Fibroblast of the aortic adventitia (primary cell): Measurements from ENCODE around the gene ECM2. TPM values are rescaled to one million over a fixed set of nuclear protein-coding genes. Genes with fewer than 3 reads are reported as not detected.

Source experiments
- DNase-seq: peaks from one replicate; pipeline ENCODE4 v3.0.0-alpha.2; 2010; ENCODE audit warnings: low read depth
- H3K4me3 ChIP-seq: 2 replicates; pipeline ENCODE4 v1.5.1; 2011; ENCODE audit warnings: low read depth, mild to moderate bottlenecking, control low read depth, low read length, moderate library complexity
- total RNA-seq: library from RNA; depleted of rRNA; stranded (reverse); fragments of >200 nt; gene quantifications from 2 replicates; pipeline ENCODE4 v1.2.3, GENCODE V29; 2012; ENCODE audit warnings: low replicate concordance
- TF ChIP-seq, protein P1 (sequence below): IDR thresholded peaks from 2 replicates; pipeline ENCODE4 v1.5.1; 2011; ENCODE audit warnings: mild to moderate bottlenecking, low read length, control low read depth, inconsistent platforms; ENCODE audit not compliant: insufficient read depth

The ECM2 gene
- total RNA-seq, 1 donor: 23.3 TPM

DNA sequence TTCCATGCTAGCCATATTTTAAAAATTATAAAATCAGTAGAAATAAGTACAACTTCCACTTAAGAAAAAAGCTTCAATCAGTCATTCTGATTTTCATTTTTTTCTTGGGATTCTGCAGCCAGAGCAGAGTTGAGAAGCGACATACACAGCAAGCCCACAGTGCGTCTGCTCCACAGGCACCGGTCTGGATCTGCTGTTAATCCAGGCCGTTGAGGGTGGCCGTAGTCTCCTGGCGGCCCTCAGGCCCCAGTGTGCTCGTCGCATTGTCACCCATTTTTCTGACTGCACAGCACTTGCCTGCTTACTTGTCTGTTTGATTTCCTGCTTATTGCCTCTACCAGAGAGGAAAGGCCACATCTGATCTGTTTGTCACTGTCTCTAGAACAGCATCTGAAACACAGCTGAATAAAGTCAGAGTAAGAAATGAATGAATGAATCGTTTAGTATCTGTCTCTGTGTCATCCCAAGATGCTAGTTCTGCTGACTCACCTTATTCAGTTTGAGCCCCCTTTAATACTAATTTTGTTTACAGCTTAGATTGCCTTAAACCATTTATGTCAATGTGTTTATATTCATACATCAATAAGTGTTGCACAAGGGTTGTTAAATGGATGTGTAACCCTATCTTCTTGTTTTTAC, 41.9 kb downstream of the ECM2 start:
- no peak for DNase-seq
- H3K4me3 ChIP-seq: no peak overlapping the region
- TF ChIP-seq, protein P1, sequence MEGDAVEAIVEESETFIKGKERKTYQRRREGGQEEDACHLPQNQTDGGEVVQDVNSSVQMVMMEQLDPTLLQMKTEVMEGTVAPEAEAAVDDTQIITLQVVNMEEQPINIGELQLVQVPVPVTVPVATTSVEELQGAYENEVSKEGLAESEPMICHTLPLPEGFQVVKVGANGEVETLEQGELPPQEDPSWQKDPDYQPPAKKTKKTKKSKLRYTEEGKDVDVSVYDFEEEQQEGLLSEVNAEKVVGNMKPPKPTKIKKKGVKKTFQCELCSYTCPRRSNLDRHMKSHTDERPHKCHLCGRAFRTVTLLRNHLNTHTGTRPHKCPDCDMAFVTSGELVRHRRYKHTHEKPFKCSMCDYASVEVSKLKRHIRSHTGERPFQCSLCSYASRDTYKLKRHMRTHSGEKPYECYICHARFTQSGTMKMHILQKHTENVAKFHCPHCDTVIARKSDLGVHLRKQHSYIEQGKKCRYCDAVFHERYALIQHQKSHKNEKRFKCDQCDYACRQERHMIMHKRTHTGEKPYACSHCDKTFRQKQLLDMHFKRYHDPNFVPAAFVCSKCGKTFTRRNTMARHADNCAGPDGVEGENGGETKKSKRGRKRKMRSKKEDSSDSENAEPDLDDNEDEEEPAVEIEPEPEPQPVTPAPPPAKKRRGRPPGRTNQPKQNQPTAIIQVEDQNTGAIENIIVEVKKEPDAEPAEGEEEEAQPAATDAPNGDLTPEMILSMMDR: no peak

DNA sequence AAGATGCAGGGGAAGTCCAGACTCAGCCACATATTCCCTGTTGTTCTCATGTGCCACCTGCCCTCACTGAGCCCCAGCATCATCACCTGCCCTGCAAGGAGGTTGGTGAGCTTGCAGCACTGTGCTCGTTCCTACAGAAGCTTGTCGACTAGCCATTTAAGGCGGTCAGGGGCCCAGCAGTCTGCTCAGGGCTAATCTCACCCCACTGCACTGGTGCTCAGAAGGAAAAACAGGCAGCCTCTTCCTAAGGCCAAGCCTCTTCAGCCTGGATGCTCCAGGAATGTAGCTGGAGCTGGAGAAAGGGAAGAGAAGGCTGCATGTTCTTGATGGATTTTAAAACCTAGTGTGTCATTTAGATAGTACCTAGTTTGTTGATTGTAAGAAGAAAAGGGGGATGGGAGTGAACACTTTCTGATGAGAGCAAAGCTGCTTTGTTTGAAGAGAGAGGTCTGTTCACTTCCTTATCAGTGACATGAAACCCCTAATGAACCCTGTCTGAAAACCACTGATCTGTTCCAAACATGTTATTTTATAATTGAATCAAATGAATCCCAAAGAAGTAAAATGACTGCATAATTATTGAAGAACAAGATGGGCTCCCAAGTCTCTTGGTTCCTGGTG, 42.9 kb downstream of the ECM2 start:
- DNase-seq: no peak
- TF ChIP-seq, protein P1: no peak
- no peak overlapping the region for H3K4me3 ChIP-seq

DNA sequence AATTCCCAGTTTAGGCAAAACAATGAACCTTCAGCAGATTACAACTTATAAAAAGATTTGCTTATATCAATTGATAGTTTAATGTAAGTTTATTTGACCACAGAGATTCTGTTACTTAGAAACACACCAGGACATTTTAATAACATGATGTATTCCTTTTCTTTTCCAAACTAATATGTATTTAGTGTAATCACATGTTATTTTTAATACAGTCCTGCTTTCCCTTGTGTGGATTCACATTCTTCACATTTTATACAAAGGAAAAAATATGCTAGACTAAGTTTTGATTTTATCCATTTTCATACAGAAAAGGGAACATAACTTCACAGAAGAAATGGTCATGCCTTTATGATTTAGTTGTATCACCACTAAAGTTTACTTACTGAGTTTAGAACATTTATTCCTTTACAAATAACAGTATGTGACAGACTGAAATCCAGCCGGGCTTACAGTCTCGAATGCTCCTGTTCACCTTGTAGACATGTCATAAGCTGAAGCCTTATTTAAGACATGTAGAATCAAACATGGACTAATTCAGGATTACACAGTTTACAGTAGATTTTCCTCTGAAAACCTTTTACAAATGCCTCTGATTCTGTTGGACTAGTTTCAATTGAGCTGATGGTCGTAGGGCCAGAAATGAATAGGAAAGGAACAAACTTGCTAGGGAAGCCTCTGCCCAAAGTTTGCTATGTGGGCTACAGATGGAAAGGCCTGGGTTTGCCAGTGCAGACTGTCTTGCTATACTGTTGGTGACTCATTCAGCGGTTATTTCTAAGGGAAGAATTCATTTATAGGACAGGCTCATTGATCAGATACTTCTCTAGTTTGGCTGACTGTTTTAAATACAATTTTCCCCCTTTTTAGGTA, 46.9 kb downstream of the ECM2 start:
- TF ChIP-seq, protein P1: no peak
- no peak overlapping the region for H3K4me3 ChIP-seq
- peak; percentile 63 for DNase-seq

DNA sequence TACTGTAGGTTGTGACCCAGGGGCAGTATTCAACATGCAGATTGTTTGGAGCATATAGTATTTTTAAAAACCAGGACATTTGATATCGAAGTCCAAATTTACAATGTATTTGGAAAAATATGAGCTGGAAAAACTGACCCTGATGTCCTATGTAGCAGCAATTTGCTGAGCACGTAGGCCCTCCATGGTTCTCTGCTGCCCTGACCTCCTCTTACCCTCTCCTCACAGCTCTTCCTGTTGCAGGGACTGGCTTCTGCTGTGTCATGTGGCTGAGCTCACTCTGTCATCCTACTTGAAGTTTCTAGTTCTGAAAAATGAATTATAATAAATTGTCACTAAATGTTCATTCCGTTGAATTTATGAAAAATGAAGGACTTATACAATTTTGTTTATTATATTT, 49.4 kb downstream of the ECM2 start:
- no peak overlapping the region for H3K4me3 ChIP-seq
- TF ChIP-seq, protein P1: no peak

DNA sequence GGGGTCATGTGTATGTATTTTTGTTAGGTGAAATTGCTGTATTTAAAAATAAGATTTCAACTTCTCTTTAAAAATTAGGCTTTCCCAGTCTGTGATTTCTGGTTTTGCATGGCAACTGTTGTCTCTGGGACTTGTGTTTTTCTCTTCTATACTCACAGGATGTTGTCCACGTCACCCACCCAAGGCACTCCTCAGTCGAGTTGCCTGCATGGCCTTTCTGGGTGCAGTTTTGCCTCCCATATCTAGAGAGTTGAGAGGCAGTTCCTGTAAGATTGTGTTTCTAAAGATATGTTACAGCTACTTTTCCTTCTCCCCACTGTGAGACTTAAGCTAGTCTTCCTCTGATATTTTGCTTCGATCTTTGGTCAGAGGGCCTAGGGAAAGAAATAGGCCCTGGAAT, 51.2 kb downstream of the ECM2 start:
- H3K4me3 ChIP-seq: no peak overlapping the region
- TF ChIP-seq, protein P1: no peak
- no peak for DNase-seq

More for the DNA sequence above, 49.4 kb downstream of the ECM2 start:
- DNase-seq: no peak

DNA sequence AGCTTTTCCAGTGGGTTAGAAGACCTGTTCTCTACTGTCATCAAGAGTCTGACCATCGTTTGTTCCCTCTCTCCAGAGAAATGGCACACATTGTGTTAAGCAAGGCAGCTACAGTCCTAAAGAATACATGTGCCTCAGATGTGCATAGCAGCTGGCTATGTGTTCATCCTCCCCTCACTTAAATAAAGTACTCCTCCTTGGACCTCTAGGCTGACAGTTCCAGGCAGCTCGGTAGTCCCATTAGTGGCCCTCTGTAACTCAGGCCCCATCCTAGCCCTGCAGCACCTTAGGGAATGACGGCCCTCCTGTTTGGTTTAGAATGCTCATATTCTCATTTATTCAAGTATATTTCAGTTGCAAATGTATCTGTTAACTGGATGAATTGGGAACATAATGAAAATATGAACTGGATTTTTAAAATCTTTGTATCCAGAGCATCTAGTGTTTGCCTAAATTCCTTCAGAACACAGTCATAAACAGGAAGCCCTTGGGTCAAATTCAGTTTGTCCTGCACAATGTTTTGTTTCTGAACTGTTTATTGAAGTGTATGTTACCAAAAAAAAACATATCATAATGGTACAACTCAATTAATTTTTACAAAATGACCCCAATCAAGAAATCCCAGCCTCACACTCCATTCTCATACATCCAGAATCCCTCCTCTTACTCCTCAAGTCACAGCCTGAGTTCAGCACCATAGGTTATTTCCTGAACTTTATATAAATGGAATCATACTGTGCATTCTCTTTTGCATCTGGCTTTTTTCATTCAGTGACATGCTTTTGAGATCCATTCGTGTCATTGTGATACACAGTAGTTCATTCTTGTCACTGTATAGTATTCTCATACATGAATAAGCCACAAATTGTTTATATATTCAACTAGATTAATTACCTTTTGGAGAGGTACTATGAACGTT, 51.9 kb downstream of the ECM2 start:
- no peak overlapping the region for H3K4me3 ChIP-seq
- peak; percentile 46 for DNase-seq
- TF ChIP-seq, protein P1: no peak
